ENCODE results near the gene FBLN1. TPM values are rescaled to one million over a fixed set of nuclear protein-coding genes. Genes with fewer than 3 reads are reported as not detected.
A peak's percentile ranks its signal among the peaks of the same experiment; 100 is the strongest.

FBLN1 gene
- total RNA-seq, 2 donors from 2014 or later, result 92.8 to 354 TPM

DNA sequence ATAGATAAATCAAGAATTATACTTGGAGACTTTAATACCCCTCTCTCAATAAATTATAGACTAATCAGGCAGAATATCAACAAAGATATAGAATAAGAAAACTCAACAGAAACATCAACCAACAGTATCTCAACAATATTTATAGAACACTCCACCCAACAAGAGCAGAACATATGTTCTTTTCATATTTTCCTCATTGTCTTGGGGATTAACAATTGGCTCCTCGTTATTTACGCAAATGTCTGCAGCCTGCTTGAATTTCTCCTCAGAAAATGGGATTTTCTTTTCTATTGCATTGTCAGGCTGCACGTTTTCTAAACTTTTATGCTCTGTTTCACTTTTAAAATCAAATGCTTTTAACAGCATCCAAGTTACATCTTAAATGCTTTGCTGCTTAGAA is 37.0 kb upstream of the FBLN1 start:
- Histone ChIP-seq H3K27me3 (no peaks in the 10 kb centered on the region), H3K4me3 (no peak overlapping the region), H3K27ac (no peak overlapping the region), H3K9me3 (peaks cover 0 to 7% of the 10 kb centered on the region in 2 donors), H3K4me1 (no peaks in the 10 kb centered on the region), H3K36me3 (no peaks in the 10 kb centered on the region)
- TF ChIP-seq, protein P1, sequence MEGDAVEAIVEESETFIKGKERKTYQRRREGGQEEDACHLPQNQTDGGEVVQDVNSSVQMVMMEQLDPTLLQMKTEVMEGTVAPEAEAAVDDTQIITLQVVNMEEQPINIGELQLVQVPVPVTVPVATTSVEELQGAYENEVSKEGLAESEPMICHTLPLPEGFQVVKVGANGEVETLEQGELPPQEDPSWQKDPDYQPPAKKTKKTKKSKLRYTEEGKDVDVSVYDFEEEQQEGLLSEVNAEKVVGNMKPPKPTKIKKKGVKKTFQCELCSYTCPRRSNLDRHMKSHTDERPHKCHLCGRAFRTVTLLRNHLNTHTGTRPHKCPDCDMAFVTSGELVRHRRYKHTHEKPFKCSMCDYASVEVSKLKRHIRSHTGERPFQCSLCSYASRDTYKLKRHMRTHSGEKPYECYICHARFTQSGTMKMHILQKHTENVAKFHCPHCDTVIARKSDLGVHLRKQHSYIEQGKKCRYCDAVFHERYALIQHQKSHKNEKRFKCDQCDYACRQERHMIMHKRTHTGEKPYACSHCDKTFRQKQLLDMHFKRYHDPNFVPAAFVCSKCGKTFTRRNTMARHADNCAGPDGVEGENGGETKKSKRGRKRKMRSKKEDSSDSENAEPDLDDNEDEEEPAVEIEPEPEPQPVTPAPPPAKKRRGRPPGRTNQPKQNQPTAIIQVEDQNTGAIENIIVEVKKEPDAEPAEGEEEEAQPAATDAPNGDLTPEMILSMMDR (IDR thresholded peaks at IDR 0.05), result no peak
- DNase-seq (ENCODE audit: low spot score), result no peak

DNA sequence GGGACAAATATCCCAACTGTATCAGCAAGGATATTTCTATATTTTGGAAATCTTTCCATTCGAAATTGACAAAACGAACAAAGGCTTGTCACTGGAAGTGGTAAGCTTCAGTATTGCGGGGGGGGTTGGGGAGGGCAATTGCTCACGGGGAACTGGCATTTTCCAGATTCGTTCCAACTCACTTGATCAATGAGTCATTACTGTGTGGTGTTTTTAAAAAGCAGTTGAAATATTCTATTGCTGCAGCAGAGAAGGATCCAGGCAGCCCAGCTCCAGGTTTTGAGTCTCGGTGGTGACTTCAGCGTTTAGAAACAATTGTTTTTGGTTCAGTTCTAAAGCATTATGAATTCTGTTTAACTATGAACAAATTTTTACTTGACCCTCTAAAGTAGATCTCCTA is 33.8 kb upstream of the FBLN1 start:
- no peak for DNase-seq (ENCODE audit: low spot score)
- peak overlapping the region in 1 of 2 donors; percentile 38 for H3K27ac ChIP-seq
- no peak overlapping the region for H3K4me3 ChIP-seq
- H3K36me3 ChIP-seq, result no peaks in the 10 kb centered on the region
- TF ChIP-seq, protein P1 (IDR thresholded peaks at IDR 0.05), result no peak
- peaks cover 0 to 4% of the 10 kb centered on the region in 2 donors for H3K4me1 ChIP-seq
- peaks cover 0 to 7% of the 10 kb centered on the region in 2 donors for H3K9me3 ChIP-seq
- no peaks in the 10 kb centered on the region for H3K27me3 ChIP-seq

GRCh38 chr22:45469281-45470073 is 33.2 kb upstream of the FBLN1 start:
- Histone ChIP-seq H3K4me1 (peaks cover 0 to 10% of the 10 kb centered on the region in 2 donors), H3K36me3 (no peaks in the 10 kb centered on the region), H3K9me3 (peaks cover 0 to 7% of the 10 kb centered on the region in 2 donors), H3K27me3 (no peaks in the 10 kb centered on the region), H3K27ac (peak overlapping the region in 1 of 2 donors; percentile 38), H3K4me3 (no peak overlapping the region)
- no peak for DNase-seq (ENCODE audit: low spot score)
- TF ChIP-seq, protein P1 (IDR thresholded peaks at IDR 0.05), result no peak

DNA sequence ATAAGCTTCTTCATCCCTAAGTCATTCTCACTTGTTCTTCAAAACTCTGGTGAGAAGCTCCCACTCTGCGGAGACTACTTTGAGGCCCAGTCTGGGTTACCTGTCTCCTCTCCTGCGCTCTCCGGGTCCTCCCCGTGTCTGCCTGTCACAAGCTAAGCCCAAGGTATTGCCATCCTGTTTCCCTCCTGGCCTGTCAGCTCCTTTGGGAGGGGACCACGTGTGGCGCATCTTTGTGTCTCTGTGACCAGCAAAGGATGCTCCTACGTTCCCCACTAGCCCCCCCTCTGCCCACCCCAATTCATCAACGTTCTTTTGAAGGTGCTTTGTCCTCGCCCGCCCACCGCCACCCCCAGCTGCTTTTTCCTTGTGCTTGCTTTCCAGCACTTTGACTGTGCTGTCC is 31.8 kb upstream of the FBLN1 start:
- Histone ChIP-seq H3K4me3 (no peak overlapping the region), H3K27ac (no peak overlapping the region), H3K27me3 (no peaks in the 10 kb centered on the region), H3K4me1 (peaks cover 0 to 18% of the 10 kb centered on the region in 2 donors), H3K36me3 (no peaks in the 10 kb centered on the region), H3K9me3 (peaks cover 0 to 7% of the 10 kb centered on the region in 2 donors)
- DNase-seq (ENCODE audit: low spot score), result no peak
- TF ChIP-seq, protein P1 (IDR thresholded peaks at IDR 0.05), result no peak

DNA sequence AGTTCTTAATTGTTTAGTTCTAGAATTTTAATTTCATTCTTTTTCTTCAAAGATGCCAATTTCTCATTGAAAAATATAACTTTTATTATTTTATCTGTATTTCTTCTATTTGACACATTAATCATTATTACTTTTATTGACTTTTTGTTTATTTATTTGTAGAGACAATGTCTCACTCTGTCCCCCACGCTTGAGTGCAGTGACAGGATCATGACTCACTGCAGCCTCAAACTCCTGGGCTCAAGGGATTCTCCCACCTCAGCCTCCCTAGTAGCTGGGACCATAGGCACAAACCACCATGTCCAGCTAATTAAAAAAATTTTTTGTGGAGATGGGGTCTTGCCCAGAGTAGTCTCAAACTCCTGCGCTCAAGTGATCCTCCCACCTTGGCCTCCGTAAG is 30.3 kb upstream of the FBLN1 start:
- no peaks in the 10 kb centered on the region for H3K27me3 ChIP-seq
- H3K27ac ChIP-seq, result no peak overlapping the region
- no peaks in the 10 kb centered on the region for H3K9me3 ChIP-seq
- TF ChIP-seq, protein P1 (IDR thresholded peaks at IDR 0.05), result no peak
- no peak overlapping the region for H3K4me3 ChIP-seq
- H3K4me1 ChIP-seq, result peaks cover 0 to 18% of the 10 kb centered on the region in 2 donors
- DNase-seq (ENCODE audit: low spot score), result no peak
- no peaks in the 10 kb centered on the region for H3K36me3 ChIP-seq

Data from right atrium auricular region (tissue), 2 donors.